Endothelial cell of umbilical vein (primary cell): ENCODE data around the gene USH1G. TPM values are rescaled to one million over a fixed set of nuclear protein-coding genes. Genes with fewer than 3 reads are reported as not detected.

Experiments used
- BruUV-seq: library from RNA; stranded (reverse); fragments of 400-500 nt; replicated peaks from 2 replicates; lab custom pipeline; 2021; lab: Mats Ljungman, UMichigan
- CTCF ChIA-PET: fragments of 300-600, 350-600 bp; sonication (Branson Sonifier 250); formaldehyde crosslinking; loops from one replicate; lab custom pipeline; 2021; ENCODE audit warnings: antibody characterized with exemption, inconsistent platforms; lab: Charles Lee
- POLR2A ChIA-PET: fragments of 300-600, 350-600 bp; sonication (Branson Sonifier 250); formaldehyde crosslinking; loops from one replicate; lab custom pipeline; 2021; ENCODE audit warnings: antibody characterized with exemption, inconsistent platforms; lab: Charles Lee
- DNase-seq: peaks from one replicate; pipeline ENCODE4 v3.0.0-alpha.2; 2011; ENCODE audit warnings: low read depth, low spot score
- FAIRE-seq: peaks from 2 replicates; lab custom pipeline; 2011; peaks lifted over from hg19 to GRCh38; lab: Jason Lieb, UNC
- H2AFZ ChIP-seq: 2 replicates; pipeline ENCODE4 v1.6.0; 2012; ENCODE audit warnings: low read depth, low read length, control low read depth, inconsistent platforms
- H3K27ac ChIP-seq: 2 replicates; pipeline ENCODE4 v1.5.1; 2011; ENCODE audit warnings: low read depth, mild to moderate bottlenecking, control low read depth, low read length, moderate library complexity; ENCODE audit not compliant: insufficient read depth
- H3K27me3 ChIP-seq, 2 experiments: 2 replicates each; pipeline versions ENCODE4 v1.6.0 to v1.6.1; 2011; ENCODE audit warnings: low read length in 2 of 2, mixed read lengths in 1 of 2; ENCODE audit not compliant: control insufficient read depth in 2 of 2, insufficient read depth in 2 of 2
- H3K36me3 ChIP-seq, 2 experiments: 2 replicates in 1 of 2; 3 replicates in 1 of 2; pipeline ENCODE4 v1.5.1; 2011; ENCODE audit warnings: low read length in 2 of 2, mild to moderate bottlenecking in 1 of 2, moderate library complexity in 1 of 2; ENCODE audit not compliant: control insufficient read depth in 2 of 2, insufficient read depth in 2 of 2; ENCODE audit errors: extremely low read depth in 1 of 2
- H3K4me1 ChIP-seq: 3 replicates; pipeline ENCODE4 v1.5.1; 2011; ENCODE audit warnings: mild to moderate bottlenecking, low read length; ENCODE audit not compliant: control insufficient read depth, insufficient read depth; ENCODE audit errors: extremely low read depth
- H3K4me2 ChIP-seq: 2 replicates; pipeline ENCODE4 v1.6.1; 2011; ENCODE audit warnings: low read length, control low read depth, mixed read lengths; ENCODE audit not compliant: insufficient read depth
- H3K4me3 ChIP-seq, 3 experiments: fragments of 200-600 bp in 1 of 3; sonication (generic), shearing (Covaris generic) in 1 of 3; replicated peaks in 1 of 3; 2 replicates each; pipeline ENCODE4 v1.5.1; 2011 to 2016; ENCODE audit warnings: control low read depth in 3 of 3, low read length in 3 of 3, mild to moderate bottlenecking in 2 of 3, inconsistent platforms in 1 of 3, low read depth in 1 of 3, moderate library complexity in 1 of 3; ENCODE audit not compliant: insufficient read depth in 1 of 3
- H3K79me2 ChIP-seq: 2 replicates; pipeline ENCODE4 v1.6.0; 2012; ENCODE audit warnings: low read length, inconsistent platforms; ENCODE audit not compliant: control insufficient read depth, insufficient read depth
- H3K9ac ChIP-seq: replicated peaks from 2 replicates; pipeline ENCODE3; 2011; ENCODE audit warnings: low read length, control low read depth; ENCODE audit not compliant: insufficient read depth; ENCODE audit errors: extremely low read depth
- H3K9me1 ChIP-seq: replicated peaks from 3 replicates; pipeline ENCODE4 v1.6.0; 2011; ENCODE audit warnings: mild to moderate bottlenecking, low read length; ENCODE audit not compliant: control insufficient read depth, insufficient read depth; ENCODE audit errors: extremely low read depth
- H3K9me3 ChIP-seq: replicated peaks from 2 replicates; pipeline ENCODE4 v1.5.1; 2012; ENCODE audit warnings: low read length, inconsistent platforms; ENCODE audit not compliant: control insufficient read depth, insufficient read depth
- H4K20me1 ChIP-seq: replicated peaks from 2 replicates; pipeline ENCODE3; 2011; ENCODE audit warnings: mild to moderate bottlenecking, low read length; ENCODE audit not compliant: control insufficient read depth, insufficient read depth; ENCODE audit errors: extremely low read depth
- EZH2 ChIP-seq: IDR thresholded peaks from 2 replicates; pipeline ENCODE4 v1.6.1; 2012; ENCODE audit warnings: borderline replicate concordance, low read depth, mild to moderate bottlenecking, moderate library complexity, low read length, inconsistent platforms; ENCODE audit not compliant: severe bottlenecking
- FOS ChIP-seq: IDR thresholded peaks from 2 replicates; pipeline ENCODE4 v1.6.1; 2011; ENCODE audit warnings: mild to moderate bottlenecking, low read length, moderate library complexity, borderline replicate concordance; ENCODE audit not compliant: insufficient read depth
- GATA2 ChIP-seq: IDR thresholded peaks from 2 replicates; pipeline ENCODE4 v1.7.0; 2011; ENCODE audit warnings: low read depth, mild to moderate bottlenecking, moderate library complexity, mixed read lengths, low read length; ENCODE audit not compliant: insufficient read length, insufficient read depth
- JUN ChIP-seq: IDR thresholded peaks from 2 replicates; pipeline ENCODE4 v1.6.1; 2011; ENCODE audit warnings: borderline replicate concordance, low read depth; ENCODE audit not compliant: insufficient read length, insufficient read depth
- MYC ChIP-seq: IDR thresholded peaks from one replicate; pipeline ENCODE4 v1.6.1; 2011; ENCODE audit warnings: mild to moderate bottlenecking, low read depth, low read length
- POLR2A ChIP-seq: IDR thresholded peaks from 2 replicates; pipeline ENCODE4 v1.6.1; 2012; ENCODE audit warnings: low read depth, mild to moderate bottlenecking, control low read depth, low read length
- dilution Hi-C: fragments of 300-500 bp; cut with MboI; formaldehyde crosslinking; loops from one replicate; pipeline ENCODE4 v1.15.0; 2019; ENCODE audit warnings: low sequenced_read_pairs; ENCODE audit not compliant: extremely low pct_ligation_motif_present
- intact Hi-C: fragments of 100-400 bp; cut with micrococcal nuclease; formaldehyde crosslinking; loops from one replicate; pipeline ENCODE4 v1.10.0; 2022
- polyA plus RNA-seq, 4 experiments: library from polyadenylated mRNA; depleted of rRNA in 3 of 4; stranded (reverse) in 3 of 4; unstranded in 1 of 4; fragments of >200 nt; gene quantifications; 2 replicates each; pipeline versions ENCODE4 v1.2.1 to v1.2.3, GENCODE V29; 2011 to 2012; ENCODE audit warnings: missing spikeins in 1 of 4
- total RNA-seq: library from RNA; stranded (reverse); gene quantifications from 2 replicates; pipeline ENCODE4 v1.2.3, GENCODE V29; 2021

USH1G gene
- total and polyA plus RNA-seq, 2 donors (not counting 3 experiments of a cell fraction or from before 2014, with no cell fraction given), result not detected

- TF ChIP-seq POLR2A, result no peak
- no peak for TF ChIP-seq JUN
- TF ChIP-seq EZH2, result no peak
- no peak for TF ChIP-seq MYC
- TF ChIP-seq FOS, result no peak
- TF ChIP-seq GATA2, result no peak
- no peak overlapping the region for H3K4me3 ChIP-seq
- CTCF ChIA-PET, result interaction anchor here (0.7 to 4.8 kb wide), 14 partner anchors 9 to 242 kb away, joined by 3 to 134 read pairs (median 13); partner anchors contain the start of genes HID1 and MRPL58
- no peaks in the 10 kb centered on the region for H3K9me3 ChIP-seq
- no TSS peak for BruUV-seq
- H3K79me2 ChIP-seq, result no peaks in the 10 kb centered on the region
- no peaks in the 10 kb centered on the region for H3K27me3 ChIP-seq
- H3K9ac ChIP-seq, result no peak overlapping the region
- no peak overlapping the region for H3K4me2 ChIP-seq
- DNase-seq (no peak), FAIRE-seq (no peak)
- no peak overlapping the region for H3K27ac ChIP-seq
- dilution Hi-C loops, result no loop called here
- H2AFZ ChIP-seq, result no peak overlapping the region
- no peaks in the 10 kb centered on the region for H3K9me1 ChIP-seq
- H3K4me1 ChIP-seq, result no peaks in the 10 kb centered on the region
- POLR2A ChIA-PET, result no interaction called here
- intact Hi-C loops, result loop anchor here (2.0 kb wide), 1 partner anchor 215 kb away; no protein-coding TSS in a partner anchor
- H4K20me1 ChIP-seq, result no peaks in the 10 kb centered on the region
- no peaks in the 10 kb centered on the region for H3K36me3 ChIP-seq
These were observed 36.9 kb upstream of the USH1G start for GRCh38 chr17:74959826-74960515.
